CD4-positive, alpha-beta T cell treated with Interferon alpha-2 for 1 hour (primary cell): ENCODE measurements around the gene GABRB1.

Experiments used
- DNase-seq, 2 donors: peaks; one replicate each; pipeline ENCODE4 v3.0.0-alpha.2; 2020 to 2022

Gene GABRB1

GRCh38 chr4:47049347-47049746 lies 18.0 kb downstream of the GABRB1 start:
- DNase-seq = no peak

GRCh38 chr4:47050761-47051725 lies 19.7 kb downstream of the GABRB1 start:
- DNase-seq = no peak

DNA sequence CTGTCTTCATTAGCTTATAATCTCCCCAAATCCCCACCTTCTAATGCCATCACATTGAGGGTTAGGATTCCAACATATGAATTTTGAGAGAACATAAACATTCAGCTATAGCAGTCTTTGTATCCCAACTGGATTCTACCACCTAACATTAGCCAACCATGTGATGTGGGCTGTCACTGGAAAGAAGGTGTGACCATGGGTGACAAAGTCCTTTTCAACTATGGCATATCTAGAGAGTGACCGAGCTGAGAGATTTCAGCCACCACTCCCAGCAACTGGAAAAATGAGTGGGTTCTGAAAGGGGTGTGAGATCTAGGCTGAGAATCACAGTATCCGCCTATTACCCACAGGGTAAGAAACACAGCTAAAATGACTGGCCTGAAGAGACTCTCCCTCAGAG lies 22.1 kb downstream of the GABRB1 start:
- no peak for DNase-seq

DNA sequence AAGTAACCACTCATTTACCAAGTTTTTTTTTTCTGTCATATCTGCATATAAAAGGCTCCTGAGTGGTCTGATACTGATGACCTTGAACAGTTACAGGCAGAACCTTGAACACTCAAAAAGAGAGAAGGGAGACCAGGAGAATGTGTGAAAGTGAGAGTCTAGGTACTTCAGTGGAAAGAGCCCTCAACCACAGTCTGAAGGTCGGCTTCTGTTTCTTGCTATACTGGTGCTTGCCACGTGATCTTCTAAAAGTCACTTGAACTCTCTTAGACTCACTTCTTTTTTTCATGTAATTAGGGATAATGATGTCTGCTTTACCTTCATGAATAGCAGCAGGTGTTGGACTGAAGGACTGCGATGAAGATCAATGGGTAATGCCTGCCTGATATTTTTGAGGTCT lies 22.8 kb downstream of the GABRB1 start:
- no peak for DNase-seq

- DNase-seq = no peak
Observed at GRCh38 chr4:47057991-47058390, 26.6 kb downstream of the GABRB1 start.

DNA sequence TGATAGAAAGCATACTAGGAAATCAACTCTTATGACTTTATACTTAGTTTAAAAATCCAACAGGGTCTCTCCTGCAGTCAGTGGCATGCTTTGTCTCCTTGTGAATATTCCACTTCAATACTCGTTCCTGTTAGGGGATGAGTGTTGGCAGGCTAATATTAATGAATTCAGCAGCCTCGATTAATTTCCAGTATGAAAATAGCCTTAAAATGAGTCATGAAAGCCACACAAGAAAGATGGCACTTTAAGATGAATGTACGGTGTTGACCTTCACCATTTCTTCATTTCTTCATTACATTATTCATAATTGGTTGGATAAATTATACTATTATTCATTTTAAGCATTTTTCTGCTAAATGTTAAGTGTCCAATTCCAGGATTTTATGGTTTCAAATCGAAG lies 29.2 kb downstream of the GABRB1 start:
- no peak for DNase-seq

GRCh38 chr4:47061435-47061834 lies 30.1 kb downstream of the GABRB1 start:
- no peak for DNase-seq

DNA sequence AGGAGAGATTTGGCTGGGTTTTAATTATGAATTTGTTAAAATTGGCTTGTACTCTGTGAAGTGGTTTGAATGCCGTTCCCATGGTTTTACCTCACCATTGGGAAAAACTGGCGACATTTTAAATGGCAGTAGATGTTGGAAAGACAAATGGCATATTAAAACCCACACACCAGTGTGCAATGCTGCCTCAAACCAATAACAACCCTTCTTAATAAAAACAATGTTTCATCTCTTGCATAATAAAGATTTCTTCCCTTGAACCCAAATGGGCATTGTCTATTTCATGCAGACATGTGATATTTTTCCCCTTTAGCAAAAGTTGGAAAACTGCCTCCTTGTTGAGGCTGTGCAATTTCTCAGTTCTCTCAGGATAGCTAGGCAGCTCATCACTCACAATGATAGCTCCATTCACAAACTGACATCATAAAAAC lies 33.7 kb downstream of the GABRB1 start:
- DNase-seq = no peak

GRCh38 chr4:47068986-47069385 lies 37.6 kb downstream of the GABRB1 start:
- no peak for DNase-seq

DNA sequence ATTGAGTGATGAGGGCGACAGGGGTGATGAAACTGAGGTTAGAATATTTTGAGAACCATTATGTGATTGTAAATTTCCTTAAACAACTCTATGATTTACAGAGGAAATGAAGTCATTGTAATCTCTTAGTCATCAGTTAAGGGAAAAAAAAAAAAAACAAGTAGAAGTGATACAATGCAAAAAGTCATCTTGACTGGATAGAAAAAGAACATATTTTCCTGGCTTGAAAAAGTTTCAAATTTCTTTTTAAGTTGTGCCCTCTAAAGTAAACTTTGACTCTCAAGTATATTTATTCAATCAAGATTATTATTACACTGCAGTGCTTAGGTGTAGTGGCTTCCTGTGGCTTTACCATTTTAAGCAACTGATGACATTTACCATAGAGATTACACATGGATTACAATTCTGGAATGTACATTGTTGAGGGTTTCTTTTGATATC lies 40.6 kb downstream of the GABRB1 start:
- DNase-seq = no peak

DNA sequence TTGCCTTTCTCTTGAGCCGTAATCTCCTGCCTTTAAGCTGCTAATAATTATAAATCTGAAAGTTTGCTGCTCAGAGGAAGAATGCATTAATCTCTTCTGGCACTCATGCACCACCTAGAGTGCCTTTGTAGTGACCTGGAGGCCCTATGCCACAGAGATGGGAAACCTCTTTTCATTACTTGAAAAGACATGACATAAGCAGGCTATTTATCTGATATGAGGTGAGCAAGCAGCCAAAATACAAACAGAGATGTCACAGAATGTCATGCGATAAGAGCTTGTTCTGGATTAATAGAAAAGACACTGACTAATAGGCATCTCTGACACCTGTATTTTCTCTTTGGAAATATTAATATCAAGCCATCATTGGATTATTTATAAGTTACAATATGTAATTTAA lies 42.3 kb downstream of the GABRB1 start:
- DNase-seq = no peak

DNA sequence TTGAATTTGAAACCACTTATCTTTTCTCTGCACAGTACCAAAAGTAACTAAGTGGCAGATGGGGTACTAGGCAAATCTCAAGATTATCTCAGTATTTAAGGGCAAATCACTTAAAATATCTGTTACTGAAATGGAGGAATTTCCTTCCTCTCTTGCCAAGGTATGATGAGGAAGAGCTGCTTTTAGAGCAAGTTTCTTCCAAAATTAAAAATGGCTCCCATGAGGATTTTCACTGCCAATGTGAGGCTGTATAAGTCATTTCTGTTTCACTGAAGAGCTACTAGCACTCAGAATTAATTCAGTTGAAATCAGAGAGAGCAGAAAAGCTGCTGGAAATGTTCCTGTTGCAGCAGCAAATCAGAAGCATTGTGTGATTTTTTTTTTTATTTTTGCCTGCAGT lies 43.4 kb downstream of the GABRB1 start:
- no peak for DNase-seq

- DNase-seq = no peak
Observed at GRCh38 chr4:47075262-47075661, 43.9 kb downstream of the GABRB1 start.

DNA sequence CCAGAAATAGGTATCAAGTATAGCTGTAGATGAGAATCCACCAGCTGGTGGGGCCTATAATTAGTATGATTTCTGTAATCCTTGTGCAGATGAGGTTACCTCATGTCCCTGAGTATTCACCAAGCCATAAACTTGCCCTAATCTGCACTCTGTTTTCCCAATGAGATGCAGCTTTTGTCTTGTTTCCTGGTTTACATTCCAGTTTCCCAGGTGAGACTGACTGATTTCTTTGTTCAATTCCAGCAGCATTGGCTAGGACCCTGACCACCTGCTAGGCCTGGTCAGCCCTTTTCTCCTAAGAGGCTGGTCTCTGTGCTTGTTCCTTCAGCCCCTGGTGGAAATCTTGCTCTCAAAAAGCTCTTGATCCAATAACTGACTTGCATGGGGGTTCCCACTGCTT lies 44.6 kb downstream of the GABRB1 start:
- DNase-seq = no peak

DNA sequence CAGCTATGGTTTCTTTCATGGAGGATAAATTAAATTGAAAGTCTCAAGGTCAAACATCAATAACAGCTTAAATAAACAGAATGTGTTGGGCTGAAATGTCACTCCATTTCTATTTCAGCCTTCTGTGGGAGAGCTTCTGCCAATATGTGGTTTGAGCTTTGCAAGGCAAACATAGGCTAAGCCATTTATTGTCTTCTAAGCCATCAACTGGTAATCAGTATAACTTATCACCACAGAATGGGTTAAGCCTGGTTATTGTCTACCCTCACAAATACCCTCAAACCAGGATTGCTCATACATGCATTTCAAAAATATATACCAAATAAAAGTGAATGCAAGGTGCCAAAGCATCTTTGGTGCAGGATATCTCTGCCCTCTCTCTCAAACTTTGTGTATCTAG lies 52.7 kb downstream of the GABRB1 start:
- no peak for DNase-seq

DNA sequence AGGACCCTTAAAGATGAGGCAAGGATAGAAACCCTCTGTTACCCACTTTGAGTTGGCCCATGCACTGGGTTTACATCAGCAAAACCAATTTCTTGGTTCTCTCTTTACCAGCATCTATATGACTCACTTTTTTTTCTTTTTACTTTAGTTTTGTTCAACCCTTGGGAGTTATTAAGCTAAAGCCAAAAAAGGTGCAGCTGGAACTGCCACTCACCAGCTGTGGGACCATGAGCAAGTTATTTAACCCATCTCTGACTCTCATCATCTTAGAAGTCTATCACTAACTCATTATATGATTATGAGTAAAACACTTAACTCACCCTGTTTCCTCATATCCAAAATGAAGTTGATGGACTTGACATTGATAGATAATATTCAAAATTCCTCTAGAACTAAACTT lies 53.4 kb downstream of the GABRB1 start:
- DNase-seq = no peak

GRCh38 chr4:47088298-47088697 lies 56.9 kb downstream of the GABRB1 start:
- DNase-seq = no peak

GRCh38 chr4:47095884-47096283 lies 64.5 kb downstream of the GABRB1 start:
- no peak for DNase-seq

GRCh38 chr4:47101453-47101852 lies 70.1 kb downstream of the GABRB1 start:
- no peak for DNase-seq

DNA sequence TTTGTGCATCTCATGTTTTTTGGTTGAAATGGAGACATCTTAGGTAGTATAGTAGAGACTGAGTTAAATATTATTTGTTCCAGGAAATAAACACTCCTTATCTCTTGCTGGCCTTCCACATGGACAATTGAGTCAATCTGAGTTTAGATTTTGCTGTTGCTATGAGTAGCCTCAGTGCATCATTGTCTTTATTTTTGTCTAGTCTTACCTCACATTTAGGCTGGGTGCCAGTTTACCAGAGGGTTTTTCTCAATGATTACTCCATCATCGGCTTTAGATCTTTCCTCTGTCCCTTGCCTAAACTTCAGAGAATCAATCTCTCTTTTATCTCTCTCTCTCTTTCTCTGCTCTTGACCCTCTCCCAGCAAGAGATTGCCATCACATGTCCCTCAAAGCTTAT lies 73.6 kb downstream of the GABRB1 start:
- DNase-seq = no peak

- no peak for DNase-seq
Observed at GRCh38 chr4:47106561-47106960, 75.2 kb downstream of the GABRB1 start.

DNA sequence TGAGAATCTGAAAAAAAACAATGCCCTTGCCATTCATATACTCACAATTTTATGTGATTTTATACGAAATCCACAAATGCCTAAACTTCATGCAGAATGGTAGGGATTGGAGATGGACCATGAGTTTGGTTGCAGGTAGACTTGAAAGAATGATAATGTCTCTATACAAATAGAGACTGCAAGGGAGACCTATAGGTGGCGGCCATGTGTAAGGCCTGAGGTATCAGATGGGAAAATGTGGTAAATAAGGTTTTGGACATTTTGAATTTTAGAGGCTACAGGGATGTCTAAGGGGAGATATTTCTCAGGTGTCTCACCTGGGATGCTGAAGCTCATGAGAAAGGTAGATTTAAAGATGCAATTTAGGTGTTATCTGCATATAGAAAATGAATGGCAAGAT lies 78.0 kb downstream of the GABRB1 start:
- no peak for DNase-seq

DNA sequence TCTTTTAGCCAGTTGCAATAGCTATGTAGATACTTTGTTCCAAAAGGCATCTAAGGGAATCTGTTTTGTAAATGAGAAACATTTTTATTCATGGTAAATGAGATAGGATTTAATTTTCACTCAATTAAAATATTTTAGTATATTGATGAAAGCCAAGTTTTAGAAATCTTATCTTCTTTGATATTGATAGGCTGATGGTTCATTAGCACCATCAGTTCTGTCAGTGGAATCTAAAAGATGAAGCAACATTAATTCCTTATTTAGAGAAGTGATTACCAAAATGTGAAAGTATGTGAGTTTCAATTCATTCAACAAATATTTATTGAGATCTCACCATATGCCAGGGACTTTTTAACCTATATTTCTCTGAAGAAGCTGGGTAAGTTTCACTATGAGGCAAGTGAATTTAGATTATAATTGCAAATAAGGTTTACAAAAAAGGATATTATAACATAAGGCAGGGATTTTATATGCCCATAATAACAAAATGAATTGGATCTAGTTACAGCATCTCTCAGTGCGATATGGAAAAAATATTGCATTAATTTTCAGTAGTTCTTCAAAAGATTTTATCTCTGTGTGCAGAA lies 79.3 kb downstream of the GABRB1 start:
- DNase-seq = no peak

GRCh38 chr4:47118192-47118929 lies 87.0 kb downstream of the GABRB1 start:
- DNase-seq = no peak
